ENCODE measurements around the gene TMEM109.

Gene TMEM109

GRCh38 chr11:60951904-60952741, 38.2 kb downstream of the TMEM109 start, which contains the start of gene SLC15A3:
TSS of gene SLC15A3 (minus strand) at chr11:60952176. CDS start at chr11:60951551, 625 bp downstream.
- DNase-seq (ENCODE audit: low read depth): no peak
- no peak for TF ChIP-seq CTCF (IDR thresholded peaks at IDR 0.05; ENCODE audit: control insufficient read depth, insufficient read depth, low read depth, low read length, missing control alignments)
- H3K4me3 ChIP-seq (ENCODE audit: control insufficient read depth, low read depth, low read length): peak within 1 kb of the TSS; percentile 48

- H3K4me3 ChIP-seq (ENCODE audit: control insufficient read depth, low read depth, low read length): peak overlapping the region; percentile 48; the same call in 1 of the 2 replicates
- no peak for DNase-seq (ENCODE audit: low read depth)
- no peak for TF ChIP-seq CTCF (IDR thresholded peaks at IDR 0.05; ENCODE audit: control insufficient read depth, insufficient read depth, low read depth, low read length, missing control alignments)
These were observed 38.8 kb downstream of the TMEM109 start for GRCh38 chr11:60952742-60953170.

- TF ChIP-seq CTCF (IDR thresholded peaks at IDR 0.05; ENCODE audit: control insufficient read depth, insufficient read depth, low read depth, low read length, missing control alignments): no peak
- DNase-seq (ENCODE audit: low read depth): no peak
These were observed 39.8 kb downstream of the TMEM109 start for GRCh38 chr11:60953781-60954180.

GRCh38 chr11:60954421-60954820, 40.5 kb downstream of the TMEM109 start:
- DNase-seq (ENCODE audit: low read depth): no peak
- no peak overlapping the region for H3K4me3 ChIP-seq (ENCODE audit: control insufficient read depth, low read depth, low read length)
- no peak for TF ChIP-seq CTCF (IDR thresholded peaks at IDR 0.05; ENCODE audit: control insufficient read depth, insufficient read depth, low read depth, low read length, missing control alignments)

More at GRCh38 chr11:60953781-60954180, 39.8 kb downstream of the TMEM109 start:
- H3K4me3 ChIP-seq (ENCODE audit: control insufficient read depth, low read depth, low read length): no peak overlapping the region

GRCh38 chr11:60955571-60955970, 41.6 kb downstream of the TMEM109 start:
- no peak for DNase-seq (ENCODE audit: low read depth)
- TF ChIP-seq CTCF (IDR thresholded peaks at IDR 0.05; ENCODE audit: control insufficient read depth, insufficient read depth, low read depth, low read length, missing control alignments): no peak
- H3K4me3 ChIP-seq (ENCODE audit: control insufficient read depth, low read depth, low read length): no peak overlapping the region

- TF ChIP-seq CTCF (IDR thresholded peaks at IDR 0.05; ENCODE audit: control insufficient read depth, insufficient read depth, low read depth, low read length, missing control alignments): no peak
- H3K4me3 ChIP-seq (ENCODE audit: control insufficient read depth, low read depth, low read length): no peak overlapping the region
- DNase-seq (ENCODE audit: low read depth): no peak
These were observed 43.2 kb downstream of the TMEM109 start for GRCh38 chr11:60957188-60957587.

Data from AG09309 (cell line).